ENCODE results near the gene DONSON.

- TF ChIP-seq CTCF (IDR thresholded peaks at IDR 0.05), result no peak
- TF ChIP-seq ZFX (IDR thresholded peaks at IDR 0.05; ENCODE audit: borderline replicate concordance), result 0 out of 2 replicates have a peak, but pooled peaks have one; percentile 72
These were observed 45.6 kb downstream of the DONSON start, which contains the start of gene SON for GRCh38 chr21:33542640-33543504.
